HepG2 (cell line): ENCODE data around the gene CHST3. TPM values are rescaled to one million over a fixed set of nuclear protein-coding genes. Genes with fewer than 3 reads are reported as not detected.

Source experiments
- HNF4G ChIP-seq, 2 experiments: sonication (generic) in 1 of 2; formaldehyde crosslinking in 1 of 2; IDR thresholded peaks; 2 replicates each; pipeline versions ENCODE4 v1.4.0 to v1.6.1; 2011 to 2020; ENCODE audit warnings: borderline replicate concordance in 2 of 2, low read depth in 2 of 2, mild to moderate bottlenecking in 2 of 2, low read length in 1 of 2, missing genetic modification reagents in 1 of 2, moderate library complexity in 1 of 2
- KDM1A ChIP-seq: IDR thresholded peaks from 2 replicates; pipeline ENCODE4 v1.6.1; 2016; ENCODE audit warnings: missing compliant biosample characterization
- KLF13 ChIP-seq: sonication (generic); formaldehyde crosslinking; IDR thresholded peaks from 2 replicates; pipeline ENCODE4 v1.4.0; 2020; ENCODE audit warnings: mild to moderate bottlenecking, missing genetic modification reagents
- PHF5A ChIP-seq: IDR thresholded peaks from one replicate; pipeline ENCODE4 v1.6.1; 2018; ENCODE audit warnings: low read depth, missing genetic modification reagents; ENCODE audit not compliant: unreplicated experiment
- SALL2 ChIP-seq: sonication (generic); formaldehyde crosslinking; IDR thresholded peaks from 2 replicates; pipeline ENCODE4 v1.8.1; 2023; ENCODE audit warnings: mild to moderate bottlenecking, missing genetic modification reagents, inconsistent platforms
- SNAI1 ChIP-seq: sonication (generic); formaldehyde crosslinking; IDR thresholded peaks from 2 replicates; pipeline ENCODE4 v1.5.0; 2020; ENCODE audit warnings: mild to moderate bottlenecking, missing genetic modification reagents, borderline replicate concordance
- ZNF138 ChIP-seq: sonication (generic); formaldehyde crosslinking; IDR thresholded peaks from 2 replicates; pipeline ENCODE4 v1.5.0; 2020; ENCODE audit warnings: mild to moderate bottlenecking, low read depth, missing genetic modification reagents
- polyA plus RNA-seq, 8 experiments: library from polyadenylated mRNA; depleted of rRNA in 3 of 8; stranded (reverse) in 7 of 8; unstranded in 1 of 8; fragments of >200 nt; fragmentation: Illumina TruSeq in 4 of 8; extraction: Trizol in 4 of 8; gene quantifications; 2 replicates each; pipeline versions ENCODE4 v1.2.1 to v1.2.3, GENCODE V29; 2011 to 2016; ENCODE audit warnings: low read depth in 4 of 8, missing spikeins in 1 of 8, mixed read lengths in 1 of 8; ENCODE audit not compliant: insufficient read depth in 1 of 8
- total RNA-seq, 5 experiments: library from RNA; depleted of rRNA; stranded (reverse); fragments of >200 nt; fragmentation: Illumina TruSeq; extraction: Trizol; gene quantifications; 2 replicates each; pipeline ENCODE4 v1.2.3, GENCODE V29; 2016; ENCODE audit warnings: low read depth in 1 of 5
- TF ChIP-seq, protein P1 (sequence below), 2 experiments: fragments of 450-650 bp in 1 of 2; sonication (generic) in 1 of 2; formaldehyde crosslinking in 1 of 2; IDR thresholded peaks; 2 replicates each; pipeline versions ENCODE4 v1.6.1 to v1.8.0; 2016 to 2022; ENCODE audit warnings: antibody characterized with exemption in 1 of 2, mild to moderate bottlenecking in 1 of 2, missing genetic modification reagents in 1 of 2
- TF ChIP-seq, protein P2 (sequence below): sonication (generic); formaldehyde crosslinking; IDR thresholded peaks from 2 replicates; pipeline ENCODE4 v1.4.0; 2020; ENCODE audit warnings: mild to moderate bottlenecking, missing genetic modification reagents
- TF ChIP-seq, protein P3 (sequence below): sonication (generic); formaldehyde crosslinking; conservative IDR thresholded peaks from 2 replicates; pipeline ENCODE4 v1.4.0; 2020; ENCODE audit warnings: missing genetic modification reagents
- TF ChIP-seq, protein P4 (sequence below): sonication (generic); formaldehyde crosslinking; IDR thresholded peaks from 2 replicates; pipeline ENCODE4 v1.8.0; 2022; ENCODE audit warnings: low read depth, missing genetic modification reagents
- TF ChIP-seq, protein P5 (sequence below): sonication (generic); formaldehyde crosslinking; IDR thresholded peaks from 2 replicates; pipeline ENCODE4 v1.5.1; 2020; ENCODE audit warnings: missing genetic modification reagents, mild to moderate bottlenecking, borderline replicate concordance

Gene CHST3
- total and polyA plus RNA-seq, 2 of the 13 experiments (the other 11 are each of a cell fraction or from before 2014, with no cell fraction given): 7.2 to 18.7 TPM

DNA sequence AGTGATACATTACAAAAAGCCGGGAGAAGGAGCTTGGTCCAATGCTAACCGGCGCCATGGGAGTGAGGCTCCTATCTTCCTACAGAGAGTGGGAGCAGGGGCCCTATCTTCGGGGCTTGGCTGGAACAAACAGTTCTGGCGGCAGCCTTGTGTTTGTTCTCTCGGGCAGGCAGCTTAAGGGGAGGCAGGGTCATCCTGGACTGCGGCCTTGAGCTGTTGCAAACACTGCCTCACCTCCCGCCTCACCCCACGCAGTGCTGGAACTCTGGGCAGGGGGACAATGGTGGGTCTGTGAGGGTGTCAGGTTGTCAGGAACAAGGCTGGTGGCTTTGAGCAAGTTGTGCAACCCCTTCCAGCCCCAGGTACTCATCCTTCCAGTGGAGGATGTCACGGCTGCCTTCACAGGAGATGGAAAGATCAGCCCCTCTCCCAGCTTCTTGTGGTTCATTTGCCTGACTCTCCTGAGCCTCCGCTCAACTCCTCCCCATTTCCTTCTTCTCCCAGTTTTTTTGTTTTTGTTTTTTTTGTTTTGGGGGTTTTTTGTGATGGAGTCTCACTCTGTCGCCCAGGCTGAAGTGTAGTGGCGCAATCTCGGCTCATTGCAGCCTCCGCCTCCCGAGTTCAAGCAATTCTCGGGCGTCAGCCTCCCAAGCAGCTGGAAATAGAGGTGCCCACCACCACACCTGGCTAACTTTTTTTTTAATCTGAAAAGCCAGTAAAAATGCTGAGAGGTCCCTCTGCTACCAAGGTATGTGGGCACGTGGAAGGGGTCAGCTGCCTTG lies 66.8 kb downstream of the CHST3 start (continued):
- TF ChIP-seq, protein P1, sequence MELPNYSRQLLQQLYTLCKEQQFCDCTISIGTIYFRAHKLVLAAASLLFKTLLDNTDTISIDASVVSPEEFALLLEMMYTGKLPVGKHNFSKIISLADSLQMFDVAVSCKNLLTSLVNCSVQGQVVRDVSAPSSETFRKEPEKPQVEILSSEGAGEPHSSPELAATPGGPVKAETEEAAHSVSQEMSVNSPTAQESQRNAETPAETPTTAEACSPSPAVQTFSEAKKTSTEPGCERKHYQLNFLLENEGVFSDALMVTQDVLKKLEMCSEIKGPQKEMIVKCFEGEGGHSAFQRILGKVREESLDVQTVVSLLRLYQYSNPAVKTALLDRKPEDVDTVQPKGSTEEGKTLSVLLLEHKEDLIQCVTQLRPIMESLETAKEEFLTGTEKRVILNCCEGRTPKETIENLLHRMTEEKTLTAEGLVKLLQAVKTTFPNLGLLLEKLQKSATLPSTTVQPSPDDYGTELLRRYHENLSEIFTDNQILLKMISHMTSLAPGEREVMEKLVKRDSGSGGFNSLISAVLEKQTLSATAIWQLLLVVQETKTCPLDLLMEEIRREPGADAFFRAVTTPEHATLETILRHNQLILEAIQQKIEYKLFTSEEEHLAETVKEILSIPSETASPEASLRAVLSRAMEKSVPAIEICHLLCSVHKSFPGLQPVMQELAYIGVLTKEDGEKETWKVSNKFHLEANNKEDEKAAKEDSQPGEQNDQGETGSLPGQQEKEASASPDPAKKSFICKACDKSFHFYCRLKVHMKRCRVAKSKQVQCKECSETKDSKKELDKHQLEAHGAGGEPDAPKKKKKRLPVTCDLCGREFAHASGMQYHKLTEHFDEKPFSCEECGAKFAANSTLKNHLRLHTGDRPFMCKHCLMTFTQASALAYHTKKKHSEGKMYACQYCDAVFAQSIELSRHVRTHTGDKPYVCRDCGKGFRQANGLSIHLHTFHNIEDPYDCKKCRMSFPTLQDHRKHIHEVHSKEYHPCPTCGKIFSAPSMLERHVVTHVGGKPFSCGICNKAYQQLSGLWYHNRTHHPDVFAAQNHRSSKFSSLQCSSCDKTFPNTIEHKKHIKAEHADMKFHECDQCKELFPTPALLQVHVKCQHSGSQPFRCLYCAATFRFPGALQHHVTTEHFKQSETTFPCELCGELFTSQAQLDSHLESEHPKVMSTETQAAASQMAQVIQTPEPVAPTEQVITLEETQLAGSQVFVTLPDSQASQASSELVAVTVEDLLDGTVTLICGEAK (IDR thresholded peaks at IDR 0.05): no peak
- TF ChIP-seq, protein P1 (CRISPR knock-in tag; IDR thresholded peaks at IDR 0.05): peak; percentile 75
- TF ChIP-seq, protein P2, sequence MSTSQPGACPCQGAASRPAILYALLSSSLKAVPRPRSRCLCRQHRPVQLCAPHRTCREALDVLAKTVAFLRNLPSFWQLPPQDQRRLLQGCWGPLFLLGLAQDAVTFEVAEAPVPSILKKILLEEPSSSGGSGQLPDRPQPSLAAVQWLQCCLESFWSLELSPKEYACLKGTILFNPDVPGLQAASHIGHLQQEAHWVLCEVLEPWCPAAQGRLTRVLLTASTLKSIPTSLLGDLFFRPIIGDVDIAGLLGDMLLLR (CRISPR knock-in tag): no peak
- TF ChIP-seq, protein P3, sequence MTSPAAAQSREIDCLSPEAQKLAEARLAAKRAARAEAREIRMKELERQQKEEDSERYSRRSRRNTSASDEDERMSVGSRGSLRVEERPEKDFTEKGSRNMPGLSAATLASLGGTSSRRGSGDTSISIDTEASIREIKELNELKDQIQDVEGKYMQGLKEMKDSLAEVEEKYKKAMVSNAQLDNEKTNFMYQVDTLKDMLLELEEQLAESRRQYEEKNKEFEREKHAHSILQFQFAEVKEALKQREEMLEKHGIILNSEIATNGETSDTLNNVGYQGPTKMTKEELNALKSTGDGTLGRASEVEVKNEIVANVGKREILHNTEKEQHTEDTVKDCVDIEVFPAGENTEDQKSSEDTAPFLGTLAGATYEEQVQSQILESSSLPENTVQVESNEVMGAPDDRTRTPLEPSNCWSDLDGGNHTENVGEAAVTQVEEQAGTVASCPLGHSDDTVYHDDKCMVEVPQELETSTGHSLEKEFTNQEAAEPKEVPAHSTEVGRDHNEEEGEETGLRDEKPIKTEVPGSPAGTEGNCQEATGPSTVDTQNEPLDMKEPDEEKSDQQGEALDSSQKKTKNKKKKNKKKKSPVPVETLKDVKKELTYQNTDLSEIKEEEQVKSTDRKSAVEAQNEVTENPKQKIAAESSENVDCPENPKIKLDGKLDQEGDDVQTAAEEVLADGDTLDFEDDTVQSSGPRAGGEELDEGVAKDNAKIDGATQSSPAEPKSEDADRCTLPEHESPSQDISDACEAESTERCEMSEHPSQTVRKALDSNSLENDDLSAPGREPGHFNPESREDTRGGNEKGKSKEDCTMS: no peak
- TF ChIP-seq KLF13 (CRISPR knock-in tag) (0 out of 2 replicates have a peak, but pooled peaks have one; percentile 18), PHF5A (CRISPR knock-in tag) (no peak), HNF4G (IDR thresholded peaks at IDR 0.05; ENCODE audit: borderline replicate concordance, low read depth, low read length) (peak; percentile 86), HNF4G (CRISPR knock-in tag; IDR thresholded peaks at IDR 0.05; ENCODE audit: borderline replicate concordance, low read depth) (peak; percentile 89; the same call in 1 of the 2 replicates), KDM1A (CRISPR knock-in tag) (peak; percentile 61; the same call in 1 of the 2 replicates), SNAI1 (CRISPR knock-in tag) (0 out of 2 replicates have a peak, but pooled peaks have one; percentile 57), SALL2 (no peak), ZNF138 (CRISPR knock-in tag) (no peak; the same call in 1 of the 2 replicates)
- TF ChIP-seq, protein P4, sequence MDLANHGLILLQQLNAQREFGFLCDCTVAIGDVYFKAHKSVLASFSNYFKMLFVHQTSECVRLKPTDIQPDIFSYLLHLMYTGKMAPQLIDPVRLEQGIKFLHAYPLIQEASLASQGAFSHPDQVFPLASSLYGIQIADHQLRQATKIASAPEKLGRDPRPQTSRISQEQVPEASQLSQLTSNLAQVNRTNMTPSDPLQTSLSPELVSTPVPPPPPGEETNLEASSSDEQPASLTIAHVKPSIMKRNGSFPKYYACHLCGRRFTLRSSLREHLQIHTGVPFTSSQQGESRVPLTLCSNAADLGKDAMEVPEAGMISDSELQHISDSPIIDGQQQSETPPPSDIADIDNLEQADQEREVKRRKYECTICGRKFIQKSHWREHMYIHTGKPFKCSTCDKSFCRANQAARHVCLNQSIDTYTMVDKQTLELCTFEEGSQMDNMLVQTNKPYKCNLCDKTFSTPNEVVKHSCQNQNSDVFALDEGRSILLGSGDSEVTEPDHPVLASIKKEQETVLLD (CRISPR knock-in tag): no peak
- TF ChIP-seq, protein P5, sequence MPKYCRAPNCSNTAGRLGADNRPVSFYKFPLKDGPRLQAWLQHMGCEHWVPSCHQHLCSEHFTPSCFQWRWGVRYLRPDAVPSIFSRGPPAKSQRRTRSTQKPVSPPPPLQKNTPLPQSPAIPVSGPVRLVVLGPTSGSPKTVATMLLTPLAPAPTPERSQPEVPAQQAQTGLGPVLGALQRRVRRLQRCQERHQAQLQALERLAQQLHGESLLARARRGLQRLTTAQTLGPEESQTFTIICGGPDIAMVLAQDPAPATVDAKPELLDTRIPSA (CRISPR knock-in tag): no peak
